ENCODE data around the gene ATP6V1D.

- TF ChIP-seq POLR2AphosphoS5 (IDR thresholded peaks at IDR 0.05) (no peak), CTCF (IDR thresholded peaks at IDR 0.05) (no peak)
Measured at GRCh38 chr14:67392123-67392522, 32.5 kb upstream of the ATP6V1D start.
